Measurements from ENCODE around the gene RPS6KB1.

RPS6KB1 gene

DNA sequence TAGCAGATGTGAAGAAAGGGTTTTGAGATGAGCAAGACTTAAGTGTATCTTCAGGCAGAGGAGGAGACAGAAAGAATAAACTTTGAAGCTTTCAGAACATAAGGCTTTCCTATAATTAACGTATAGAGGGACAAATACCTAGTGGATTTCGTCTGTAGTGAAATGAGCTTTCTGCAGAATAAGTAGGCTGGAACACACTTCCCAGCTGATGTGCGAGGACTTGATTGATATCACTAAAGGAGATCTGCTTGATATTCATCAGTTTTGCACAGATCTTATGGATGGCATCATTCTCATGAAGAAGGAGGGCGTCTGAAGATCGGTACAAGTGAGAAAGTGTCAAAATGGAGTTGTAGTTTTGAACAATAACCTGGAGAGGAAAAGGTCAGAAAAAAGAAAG is 15.0 kb upstream of the RPS6KB1 start:
- no peak for TF ChIP-seq CTCF (conservative IDR thresholded peaks at IDR 0.05; ENCODE audit: low read length)
- no peak for DNase-seq (ENCODE audit: low read depth)
- no peak overlapping the region for H3K4me3 ChIP-seq (ENCODE audit: low read length)

- TF ChIP-seq CTCF (conservative IDR thresholded peaks at IDR 0.05; ENCODE audit: low read length): no peak
- DNase-seq (ENCODE audit: low read depth): no peak
- H3K4me3 ChIP-seq (ENCODE audit: low read length): no peak overlapping the region
These were observed 14.3 kb upstream of the RPS6KB1 start for GRCh38 chr17:59878624-59879023.

- DNase-seq (ENCODE audit: low read depth): no peak
- no peak for TF ChIP-seq CTCF (conservative IDR thresholded peaks at IDR 0.05; ENCODE audit: low read length)
- no peak overlapping the region for H3K4me3 ChIP-seq (ENCODE audit: low read length)
These were observed 8.1 kb upstream of the RPS6KB1 start for GRCh38 chr17:59884861-59885260.

- no peak overlapping the region for H3K4me3 ChIP-seq (ENCODE audit: low read length)
- TF ChIP-seq CTCF (conservative IDR thresholded peaks at IDR 0.05; ENCODE audit: low read length): no peak
- DNase-seq (ENCODE audit: low read depth): no peak
These were observed 4.7 kb upstream of the RPS6KB1 start for GRCh38 chr17:59888145-59888750.

GRCh38 chr17:59890720-59891119 is 2.2 kb upstream of the RPS6KB1 start:
- DNase-seq (ENCODE audit: low read depth): peak; percentile 43
- no peak overlapping the region for H3K4me3 ChIP-seq (ENCODE audit: low read length)
- no peak for TF ChIP-seq CTCF (conservative IDR thresholded peaks at IDR 0.05; ENCODE audit: low read length)

GRCh38 chr17:59892251-59892923 is 534 bp upstream of the RPS6KB1 start:
- DNase-seq (ENCODE audit: low read depth): no peak
- no peak for TF ChIP-seq CTCF (conservative IDR thresholded peaks at IDR 0.05; ENCODE audit: low read length)
- peak overlapping the region; percentile 68 for H3K4me3 ChIP-seq (ENCODE audit: low read length)

DNA sequence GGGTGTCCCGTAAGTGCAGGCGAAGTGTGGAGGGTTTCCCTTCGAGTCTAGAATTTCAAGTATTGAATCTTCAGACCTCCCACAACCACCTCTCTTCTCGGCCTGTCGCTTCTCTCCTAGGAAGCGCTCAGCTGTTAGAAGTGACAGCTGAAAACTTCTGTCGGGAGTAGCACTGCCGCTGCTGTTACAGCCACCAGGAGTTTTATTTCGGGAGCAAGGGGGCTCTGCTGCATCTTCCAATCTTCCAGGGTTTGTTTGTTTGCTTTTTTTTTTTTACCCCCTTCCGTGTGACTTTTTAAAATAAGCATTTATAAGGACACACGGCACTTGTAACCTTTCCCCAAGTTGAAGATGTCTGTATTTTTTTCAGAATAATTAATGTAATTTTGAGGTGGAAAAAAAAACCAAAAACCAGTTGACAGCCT is 767 bp downstream of the RPS6KB1 start:
- peak; percentile 23 for TF ChIP-seq CTCF (conservative IDR thresholded peaks at IDR 0.05; ENCODE audit: low read length)
- DNase-seq (ENCODE audit: low read depth): peak; percentile 12

More for the DNA sequence above, 767 bp downstream of the RPS6KB1 start:
- H3K4me3 ChIP-seq (ENCODE audit: low read length): peak overlapping the region; percentile 87

All from AG10803 (cell line).